HG02938 (cell line): ENCODE data around the gene NAGLU.
A peak's percentile ranks its signal among the peaks of the same experiment; 100 is the strongest.

ENCODE experiments used
- ATAC-seq: cut with Tn5 transposase; IDR thresholded peaks from one replicate; pipeline ENCODE4 v1.9.1; 2021; ENCODE audit warnings: mild to moderate bottlenecking, moderate library complexity; ENCODE audit not compliant: unreplicated experiment

The NAGLU gene

DNA sequence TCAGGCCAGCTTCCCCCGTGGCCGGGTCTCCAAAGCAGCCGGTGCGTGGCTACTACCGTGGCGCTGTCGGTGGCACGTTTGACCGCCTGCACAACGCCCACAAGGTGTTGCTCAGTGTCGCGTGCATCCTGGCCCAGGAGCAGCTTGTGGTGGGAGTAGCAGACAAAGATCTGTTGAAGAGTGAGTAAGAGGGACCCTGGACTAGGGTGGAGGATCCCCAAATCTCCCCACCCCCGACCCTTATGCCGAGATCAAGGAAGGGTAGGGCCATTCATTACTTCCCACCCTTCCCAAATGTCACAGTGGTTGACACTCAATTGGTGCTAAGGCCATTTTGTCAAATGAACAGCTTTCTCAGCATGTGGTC lies 27.1 kb downstream of the NAGLU start:
- no peak for ATAC-seq

DNA sequence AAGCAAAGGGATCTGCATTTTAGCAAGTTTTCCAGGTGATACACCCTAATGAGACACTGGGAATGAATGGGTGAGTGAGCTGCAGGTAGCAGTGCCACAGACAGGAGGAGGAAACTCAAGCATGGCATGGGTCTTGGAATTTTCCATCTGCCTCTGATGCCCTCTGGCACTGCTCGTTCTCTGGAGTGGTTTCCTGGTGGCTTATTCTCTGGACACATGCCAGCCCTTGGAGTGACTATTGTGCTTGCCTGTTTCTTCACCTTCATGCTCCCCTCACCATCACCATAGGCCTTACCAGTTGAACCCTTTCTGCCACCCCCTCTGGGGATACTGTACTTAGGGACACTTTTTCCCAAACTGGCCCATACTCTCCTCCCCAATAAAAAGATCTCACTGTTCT lies 27.5 kb downstream of the NAGLU start:
- no peak for ATAC-seq

DNA sequence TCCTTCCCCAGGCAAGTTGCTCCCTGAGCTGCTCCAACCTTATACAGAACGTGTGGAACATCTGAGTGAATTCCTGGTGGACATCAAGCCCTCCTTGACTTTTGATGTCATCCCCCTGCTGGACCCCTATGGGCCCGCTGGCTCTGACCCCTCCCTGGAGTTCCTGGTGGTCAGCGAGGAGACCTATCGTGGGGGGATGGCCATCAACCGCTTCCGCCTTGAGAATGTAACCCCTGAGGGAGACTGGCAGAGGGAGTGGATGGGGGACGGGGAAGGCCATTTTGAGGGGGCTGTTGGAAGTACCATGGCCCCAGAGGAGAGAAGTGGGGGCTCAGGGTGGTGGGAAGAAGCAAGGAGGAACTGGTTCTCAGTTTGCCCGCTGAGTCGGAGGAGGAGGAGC lies 27.9 kb downstream of the NAGLU start:
- ATAC-seq = no peak

GRCh38 chr17:42564815-42565522 lies 28.9 kb downstream of the NAGLU start:
- no peak for ATAC-seq

DNA sequence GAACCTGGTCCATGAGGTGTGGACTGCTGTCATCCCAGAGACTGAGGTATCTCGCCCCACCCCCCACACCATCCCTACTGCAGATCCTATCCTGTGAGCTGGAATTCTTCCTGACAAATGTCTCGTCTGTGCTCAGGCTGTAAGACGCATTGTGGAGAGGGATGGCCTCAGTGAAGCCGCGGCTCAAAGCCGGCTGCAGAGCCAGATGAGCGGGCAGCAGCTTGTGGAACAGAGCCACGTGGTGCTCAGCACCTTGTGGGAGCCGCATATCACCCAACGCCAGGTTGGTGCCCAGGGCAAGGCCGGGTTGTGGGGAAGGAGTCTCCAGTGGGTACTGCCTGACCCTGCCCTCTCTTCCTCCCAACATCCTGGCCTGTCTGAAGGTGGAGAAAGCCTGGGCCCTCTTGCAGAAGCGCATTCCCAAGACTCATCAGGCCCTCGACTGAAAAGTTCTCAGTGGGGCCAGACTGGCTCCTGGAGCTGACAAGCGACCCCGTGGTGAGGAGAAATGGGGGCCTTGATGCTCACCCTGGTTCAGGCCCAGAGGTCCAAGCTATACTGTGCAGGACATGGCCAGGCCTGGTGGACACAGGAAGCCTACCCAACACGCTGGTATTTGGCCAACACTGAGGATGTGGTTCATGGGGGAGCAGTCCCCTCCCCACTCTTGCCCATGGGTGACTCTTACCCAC lies 29.6 kb downstream of the NAGLU start:
- ATAC-seq = no peak

GRCh38 chr17:42566215-42566882 lies 30.3 kb downstream of the NAGLU start:
- ATAC-seq = no peak

DNA sequence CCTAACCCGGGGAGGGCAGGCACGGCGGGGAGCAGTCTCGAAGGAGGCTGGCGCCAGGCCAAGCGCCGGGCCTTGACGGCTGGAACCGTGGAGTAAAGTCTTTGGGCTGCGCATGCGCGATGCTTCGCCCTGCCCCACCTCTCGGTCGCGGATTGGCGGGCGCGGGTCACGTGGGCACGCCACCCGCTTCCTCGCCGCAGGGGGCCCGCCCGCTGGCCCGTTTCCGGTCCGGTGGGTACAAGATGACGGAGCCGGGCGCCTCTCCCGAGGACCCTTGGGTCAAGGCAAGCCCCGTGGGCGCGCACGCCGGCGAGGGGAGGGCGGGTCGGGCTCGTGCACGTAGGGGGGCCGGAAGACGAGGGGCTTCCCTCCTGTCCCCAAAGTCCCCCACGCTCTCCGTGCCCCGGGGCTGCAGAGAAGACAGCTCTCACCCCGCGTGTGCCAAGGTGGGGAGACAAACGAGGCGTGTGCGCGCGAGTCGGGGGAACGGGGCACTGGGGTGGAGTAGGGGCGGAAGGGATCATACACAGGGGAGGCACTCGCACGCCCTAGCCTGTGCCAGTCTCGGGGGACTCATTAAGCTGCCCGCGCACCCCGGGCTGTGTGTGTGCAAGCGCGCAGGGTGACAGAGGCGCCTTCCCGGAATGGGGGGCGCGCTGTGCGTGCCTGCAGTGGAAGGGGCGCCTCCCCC lies 31.0 kb downstream of the NAGLU start, which contains the start of gene MLX:
TSS of gene MLX (plus strand) at position 218 of the 691 bp plus-strand sequence. CDS start at position 243, 25 bp downstream.
- ATAC-seq = peak; percentile 49

DNA sequence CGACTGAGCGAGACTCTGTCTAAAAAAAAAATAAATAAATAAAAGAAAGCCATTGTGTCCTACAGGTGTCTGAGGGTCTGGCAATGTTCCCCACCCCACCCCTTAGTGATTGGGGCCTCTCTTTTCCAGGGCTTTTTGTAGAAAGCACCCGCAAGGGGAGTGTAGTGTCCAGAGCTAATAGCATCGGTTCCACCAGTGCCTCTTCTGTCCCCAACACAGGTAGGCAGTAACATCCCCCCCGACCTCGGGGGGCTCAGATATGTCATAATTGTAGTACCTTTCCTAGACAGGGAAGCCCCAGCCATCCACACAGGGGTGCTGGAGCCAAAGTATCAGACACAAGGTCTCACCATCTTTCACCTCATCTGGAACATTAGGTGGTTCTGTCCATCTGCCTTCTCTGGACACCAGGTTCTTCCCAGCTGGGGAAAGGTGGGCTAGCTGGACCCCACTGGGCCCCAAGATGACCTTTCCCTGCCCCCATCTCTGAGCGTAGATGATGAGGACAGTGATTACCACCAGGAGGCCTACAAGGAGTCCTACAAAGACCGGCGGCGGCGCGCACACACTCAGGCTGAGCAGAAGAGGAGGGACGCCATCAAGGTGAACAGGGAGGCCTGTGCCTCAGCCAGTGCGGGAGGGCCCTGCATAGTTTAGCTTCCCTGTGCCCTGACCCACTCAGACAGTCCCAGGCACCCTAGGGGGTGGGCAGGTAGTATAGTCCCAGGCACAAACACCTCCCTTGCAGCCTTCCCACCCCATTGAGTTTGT lies 32.5 kb downstream of the NAGLU start:
- ATAC-seq = no peak

GRCh38 chr17:42571435-42572225 lies 35.6 kb downstream of the NAGLU start:
- ATAC-seq = no peak

DNA sequence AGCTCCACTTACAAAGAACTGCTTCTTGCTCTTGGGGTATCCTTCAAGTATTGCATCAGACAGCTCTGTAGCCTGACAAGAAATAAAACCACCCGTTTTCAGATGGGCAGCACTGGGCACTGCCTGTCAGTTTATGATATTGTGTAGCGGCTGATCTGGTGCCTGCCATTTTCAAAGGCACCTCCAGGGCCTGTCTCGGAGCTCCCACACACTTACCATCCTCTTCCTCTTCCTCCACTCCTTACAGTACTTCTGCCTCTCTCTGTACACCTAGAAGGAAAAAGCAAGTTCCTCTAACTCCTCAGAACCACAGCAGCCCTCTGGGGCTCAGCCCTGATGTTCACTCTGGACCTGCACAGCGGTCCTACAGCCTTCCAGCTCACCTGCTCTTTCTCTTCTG lies 37.1 kb downstream of the NAGLU start:
- ATAC-seq = no peak

GRCh38 chr17:42574463-42574862 lies 38.4 kb downstream of the NAGLU start:
- no peak for ATAC-seq

- ATAC-seq = no peak
Measured at GRCh38 chr17:42577140-42577531, 41.1 kb downstream of the NAGLU start.

DNA sequence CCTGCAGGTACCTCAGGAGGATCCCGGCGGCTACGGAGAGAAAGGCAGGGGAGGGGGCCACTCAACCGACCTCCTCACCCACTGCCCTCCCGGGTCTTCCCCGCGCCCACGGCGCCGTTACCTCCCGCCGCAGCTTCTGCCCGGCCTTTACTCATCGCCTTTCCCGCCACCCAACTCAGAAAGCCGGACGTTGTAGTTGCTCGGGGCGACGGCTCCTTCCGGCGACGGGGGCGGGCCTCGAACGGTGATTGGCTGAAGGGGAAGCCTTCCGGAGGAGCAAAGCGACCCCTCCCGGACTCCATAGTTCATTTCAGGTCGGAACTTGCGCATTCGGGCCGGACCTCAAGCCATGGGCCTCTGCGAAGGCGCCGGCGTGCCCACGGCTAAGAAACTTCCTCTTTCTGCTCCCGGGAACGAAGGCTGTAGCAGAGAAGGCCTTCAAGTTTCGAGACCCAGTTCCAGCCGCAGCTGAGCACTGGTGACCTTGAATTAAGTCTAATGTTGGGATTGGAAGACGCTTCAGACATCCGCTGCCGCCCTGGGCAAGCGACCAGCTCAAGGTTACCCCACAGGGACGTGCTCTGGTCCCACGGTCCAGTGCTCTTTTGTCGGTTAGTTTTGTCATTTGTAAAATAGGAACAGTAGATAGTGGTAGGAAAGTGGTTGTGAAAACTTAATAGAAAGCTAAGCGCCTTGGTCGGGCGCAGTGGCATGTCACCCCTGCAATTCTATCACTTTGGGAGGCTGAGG lies 41.7 kb downstream of the NAGLU start, which contains the start of gene PSMC3IP:
TSS of gene PSMC3IP (minus strand) at position 198 of the 750 bp plus-strand sequence. CDS start at position 155, 43 bp downstream.
- ATAC-seq = peak; percentile 70

DNA sequence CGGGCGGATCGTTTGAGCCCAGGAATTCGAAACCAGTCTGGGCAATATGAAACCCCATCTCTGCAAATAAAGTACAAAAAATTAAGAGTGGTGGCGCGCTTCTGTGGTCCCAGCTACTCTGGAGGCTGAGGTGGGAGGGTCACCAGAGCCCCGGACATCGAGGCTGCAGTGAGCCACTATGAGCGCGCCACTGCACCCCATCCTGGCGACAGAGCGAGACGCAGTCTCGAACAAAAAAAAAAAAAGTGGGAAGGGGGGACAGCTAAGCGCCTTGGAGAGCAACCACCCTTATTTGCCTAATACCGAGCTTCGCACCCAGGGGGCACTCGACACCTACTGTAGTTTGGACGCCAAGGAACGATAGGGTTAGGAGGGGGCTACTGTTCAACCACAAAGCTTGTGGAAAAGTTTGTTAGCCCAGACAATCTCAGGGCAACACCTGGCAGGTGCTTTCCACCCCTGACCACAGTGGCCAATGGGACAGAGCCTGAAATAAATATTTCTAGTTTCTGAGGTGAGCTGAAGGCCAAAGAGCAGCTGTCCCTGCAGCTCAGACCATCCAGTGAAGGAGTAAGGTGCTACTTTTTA lies 42.3 kb downstream of the NAGLU start:
- peak; percentile 50 for ATAC-seq

GRCh38 chr17:42579794-42580551 lies 43.9 kb downstream of the NAGLU start:
- ATAC-seq = no peak

DNA sequence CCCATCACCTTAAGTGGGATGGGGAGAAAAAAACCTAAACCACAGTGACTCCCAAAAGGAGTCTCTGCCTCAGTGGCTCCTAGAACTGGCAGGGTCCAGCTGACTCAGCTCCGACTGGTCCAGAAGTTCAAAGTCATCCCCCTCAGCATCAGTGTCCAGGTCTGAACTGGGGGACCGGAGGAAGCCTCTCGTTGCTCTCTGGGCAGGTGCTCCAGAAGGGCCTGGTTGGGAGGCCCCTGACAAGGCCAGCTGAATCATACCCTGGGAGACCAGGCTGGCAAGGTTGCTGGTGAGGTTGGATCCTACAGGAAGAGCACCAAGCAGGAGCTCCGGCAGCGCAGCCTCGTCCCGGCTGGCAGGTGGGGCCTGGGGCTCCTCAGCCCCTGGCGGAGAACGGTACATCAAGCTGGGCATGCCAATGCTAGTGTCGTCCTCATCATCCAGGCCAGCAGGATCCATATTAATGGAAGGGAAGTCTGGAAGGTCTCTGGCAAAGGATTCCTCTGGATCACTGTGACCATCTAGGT lies 45.8 kb downstream of the NAGLU start:
- ATAC-seq = no peak

DNA sequence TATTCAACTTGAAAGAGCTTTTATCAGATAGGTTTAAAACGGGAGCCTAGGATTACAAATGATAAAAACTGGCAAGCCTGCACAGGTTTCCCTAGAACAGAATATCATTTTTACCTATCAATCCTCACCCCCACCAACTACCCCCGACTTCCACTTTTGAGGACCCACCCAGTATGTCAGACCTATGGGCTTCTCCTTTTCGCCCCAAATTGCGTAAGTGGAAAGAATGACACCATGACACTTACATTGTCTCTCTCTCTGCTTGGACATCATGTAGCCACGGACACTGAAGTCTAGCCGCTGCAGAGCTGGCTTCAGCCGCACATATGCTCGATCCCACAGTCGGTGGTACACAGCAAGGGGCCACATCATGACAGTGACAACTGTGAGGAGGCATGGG lies 48.8 kb downstream of the NAGLU start:
- no peak for ATAC-seq

DNA sequence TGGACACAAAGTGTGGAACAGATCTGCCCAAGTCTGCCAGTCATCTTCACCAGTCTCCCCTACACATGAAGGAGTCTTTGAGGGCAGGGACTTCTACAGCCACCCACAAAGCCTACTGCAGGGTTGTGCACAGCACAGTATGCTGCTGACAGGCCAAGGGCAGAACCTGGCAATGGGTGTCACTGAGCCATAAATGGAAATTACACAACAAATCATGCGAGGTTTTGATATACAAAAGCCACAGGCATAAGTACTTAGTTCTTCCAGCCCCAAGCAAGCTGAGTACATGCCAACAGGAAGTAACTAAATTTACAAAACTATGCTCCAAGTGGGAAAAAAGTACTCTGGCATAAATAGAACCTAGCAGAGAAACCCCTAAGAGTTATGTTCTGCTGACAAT lies 49.3 kb downstream of the NAGLU start:
- ATAC-seq = no peak
